MV-4-11 (cell line): ENCODE data around the gene EPB41L1.

Source experiments
- DNase-seq: peaks from one replicate; lab custom pipeline; 2025; lab: John Stamatoyannopoulos, UW

Gene EPB41L1

DNA sequence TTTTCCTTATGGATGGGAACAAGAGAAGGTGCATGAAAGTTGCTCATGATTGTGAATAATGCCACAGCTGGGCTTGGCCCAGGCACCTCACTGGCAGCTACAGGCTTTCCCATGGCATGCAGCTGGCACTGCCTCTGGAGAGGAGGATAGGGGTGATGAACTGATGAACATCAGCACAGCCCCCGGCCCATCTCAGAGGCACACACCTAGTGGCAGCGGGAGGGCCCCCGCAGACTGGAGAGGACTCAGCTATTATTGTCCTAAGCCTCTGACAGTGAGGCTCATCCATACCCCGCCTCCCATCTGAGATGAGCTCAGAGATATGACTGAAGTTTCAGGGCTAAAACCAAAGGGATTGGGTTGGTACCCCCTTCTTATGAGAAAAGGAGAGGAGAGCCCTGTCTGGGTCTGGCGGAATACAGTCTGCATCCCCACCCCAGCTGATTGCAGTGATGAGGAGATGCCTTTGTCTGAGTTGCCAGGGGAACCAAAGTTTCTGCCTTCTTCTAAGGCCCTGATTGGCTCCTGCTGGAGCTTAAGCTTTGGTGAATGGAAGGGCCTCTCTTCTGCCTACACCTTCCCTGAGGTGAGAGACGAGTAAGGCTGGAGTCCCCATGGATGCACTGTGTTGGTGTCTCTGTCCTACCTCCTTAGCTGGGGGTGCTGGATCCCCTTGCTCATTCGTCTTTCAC lies 27.6 kb upstream of the EPB41L1 start:
- DNase-seq, result no peak

DNA sequence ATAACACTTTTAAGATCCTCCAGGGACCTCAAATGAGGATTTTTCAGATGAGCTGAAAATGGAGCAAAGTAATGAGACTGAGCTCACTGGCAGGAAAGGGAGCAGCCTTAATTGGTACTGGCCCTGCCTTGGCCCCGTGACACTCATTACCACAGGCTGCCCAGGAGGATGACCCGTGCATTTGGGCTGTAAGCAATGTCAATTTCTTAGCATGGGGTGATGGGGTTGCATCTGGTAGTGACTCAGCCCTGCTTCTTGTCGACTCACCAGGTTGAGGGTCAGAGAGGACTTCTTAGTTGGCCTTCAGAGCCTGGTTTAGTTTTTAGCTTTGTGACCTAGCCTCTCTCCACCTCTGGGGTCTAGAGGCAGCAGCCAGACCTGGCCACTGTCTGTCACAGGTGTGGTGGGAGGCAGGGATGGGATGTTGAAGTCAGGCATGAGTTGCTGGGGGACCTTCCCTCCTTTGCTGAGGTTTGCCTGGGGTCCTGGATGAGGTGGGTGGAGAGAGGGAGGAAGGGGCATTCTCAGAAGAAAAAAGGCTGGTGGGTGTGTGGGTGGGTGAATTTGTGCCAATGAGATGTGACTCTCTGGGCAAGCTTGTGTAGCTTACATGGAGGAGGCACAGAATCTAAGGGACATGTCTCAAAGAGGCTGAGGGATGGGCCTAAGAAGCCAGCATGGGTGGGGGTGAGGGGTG lies 25.9 kb upstream of the EPB41L1 start:
- DNase-seq, result peak; percentile 26

DNA sequence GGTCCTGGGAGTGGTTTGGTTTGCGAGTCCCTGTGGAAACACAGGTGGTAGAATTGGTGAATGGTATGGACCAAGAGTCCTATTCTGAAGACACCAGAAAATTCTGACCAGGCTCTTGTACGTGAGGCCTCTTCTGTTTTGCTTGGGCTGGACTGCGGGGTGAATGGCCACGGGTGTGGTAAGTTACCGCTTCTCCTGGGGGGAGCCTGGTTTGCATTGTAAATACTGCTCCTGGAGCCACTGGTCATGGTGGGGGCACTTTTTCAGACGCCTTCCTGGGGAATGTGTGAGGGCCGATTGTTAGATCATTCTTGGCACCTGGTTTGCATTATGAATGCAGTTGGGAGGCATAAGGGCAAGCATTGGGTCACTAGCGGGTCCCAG lies 25.4 kb upstream of the EPB41L1 start:
- DNase-seq, result no peak

DNA sequence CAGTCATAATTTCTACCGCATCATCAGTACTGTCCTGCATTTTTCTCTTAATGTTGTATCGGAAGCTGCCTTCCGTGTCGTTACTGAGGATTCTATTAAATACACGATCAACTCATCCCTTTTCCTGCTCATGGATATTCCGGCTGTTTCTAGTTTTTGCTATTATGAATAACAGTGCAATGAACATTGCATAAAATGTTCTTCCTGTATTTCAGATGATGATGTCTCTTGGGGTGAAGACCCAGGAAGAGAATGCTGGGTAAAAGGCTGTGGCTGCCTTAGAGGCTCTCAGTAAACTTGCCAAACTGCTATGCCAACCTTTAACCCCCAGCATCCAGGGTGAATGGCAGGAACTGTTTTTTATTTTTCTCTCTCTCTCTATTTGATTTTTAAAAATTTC lies 24.1 kb upstream of the EPB41L1 start:
- peak; percentile 30 for DNase-seq

DNA sequence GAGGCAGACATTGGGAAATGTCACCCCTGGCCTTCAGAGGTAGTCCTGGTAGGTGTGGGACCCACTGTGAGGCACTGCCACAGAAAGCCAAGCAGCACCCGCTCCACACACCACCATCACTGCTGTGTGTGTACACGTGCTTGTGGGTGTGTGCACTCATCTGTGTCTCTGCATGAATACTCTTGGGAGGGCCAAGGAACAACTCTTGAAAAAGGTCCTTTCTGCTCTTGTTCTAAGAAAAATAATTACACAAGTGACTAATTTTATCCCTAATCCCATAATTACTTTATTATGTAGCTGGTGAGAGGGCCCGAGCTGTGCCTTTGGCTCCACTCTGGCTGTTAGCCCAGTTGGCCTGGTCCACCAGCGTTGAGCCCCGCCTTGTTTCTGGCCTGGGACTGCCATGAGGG lies 21.7 kb upstream of the EPB41L1 start:
- DNase-seq, result no peak

DNA sequence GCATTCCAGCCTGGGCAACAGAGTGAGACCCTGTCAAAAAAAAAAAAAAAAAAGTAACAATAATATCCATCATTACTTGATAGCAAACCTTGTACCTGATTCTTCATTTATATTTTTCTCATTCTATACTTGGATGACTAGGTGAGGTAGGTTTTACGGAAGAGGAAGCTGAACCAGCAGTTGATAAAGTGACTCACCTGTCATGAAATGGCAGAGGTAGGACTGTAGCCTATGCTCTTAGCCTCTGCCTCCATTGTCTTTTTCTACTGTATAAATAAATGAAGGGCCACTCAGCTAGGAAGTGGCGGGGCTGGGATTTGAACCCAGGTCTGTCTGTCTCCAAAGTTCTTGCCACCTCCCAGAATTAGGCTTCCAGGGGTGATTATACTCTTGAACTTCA lies 20.7 kb upstream of the EPB41L1 start:
- no peak for DNase-seq

DNA sequence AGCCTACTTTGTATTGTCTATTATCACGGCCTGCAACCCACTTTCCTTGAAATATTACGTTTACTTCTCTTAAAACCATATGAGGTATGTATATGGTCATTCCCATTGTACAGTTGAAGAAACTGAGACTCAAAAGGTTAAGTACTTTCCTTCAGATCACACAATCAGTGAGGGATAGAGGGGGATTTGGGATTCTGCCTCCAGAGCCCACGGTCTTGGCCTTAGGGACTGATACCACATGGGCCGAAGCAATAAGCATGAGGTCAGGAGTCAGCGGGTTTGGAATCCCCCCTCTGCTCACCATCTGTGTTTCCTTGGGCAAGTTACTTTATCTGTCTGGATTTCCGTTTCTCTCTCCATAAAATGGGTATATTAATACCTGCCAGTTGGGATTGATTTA lies 19.4 kb upstream of the EPB41L1 start:
- no peak for DNase-seq

DNA sequence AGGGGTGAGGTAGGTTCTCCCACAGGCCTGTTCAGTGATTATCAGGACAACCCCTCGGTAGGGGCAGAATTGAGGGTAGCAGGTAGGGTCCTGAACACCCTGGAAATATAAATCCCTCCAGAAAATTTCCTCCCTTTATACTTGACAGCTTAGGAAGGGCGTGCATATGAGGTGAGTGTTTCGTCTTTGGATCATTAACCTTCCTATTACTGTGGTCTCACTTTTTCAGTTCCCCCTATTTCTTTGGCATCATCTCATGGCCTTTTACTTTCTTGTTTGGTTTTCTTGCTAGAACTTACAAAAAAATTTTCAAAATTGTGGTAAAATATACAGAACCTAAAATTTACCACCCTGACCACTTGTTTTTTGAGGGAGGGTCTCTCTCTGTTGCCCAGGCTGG lies 18.7 kb upstream of the EPB41L1 start:
- DNase-seq, result no peak

DNA sequence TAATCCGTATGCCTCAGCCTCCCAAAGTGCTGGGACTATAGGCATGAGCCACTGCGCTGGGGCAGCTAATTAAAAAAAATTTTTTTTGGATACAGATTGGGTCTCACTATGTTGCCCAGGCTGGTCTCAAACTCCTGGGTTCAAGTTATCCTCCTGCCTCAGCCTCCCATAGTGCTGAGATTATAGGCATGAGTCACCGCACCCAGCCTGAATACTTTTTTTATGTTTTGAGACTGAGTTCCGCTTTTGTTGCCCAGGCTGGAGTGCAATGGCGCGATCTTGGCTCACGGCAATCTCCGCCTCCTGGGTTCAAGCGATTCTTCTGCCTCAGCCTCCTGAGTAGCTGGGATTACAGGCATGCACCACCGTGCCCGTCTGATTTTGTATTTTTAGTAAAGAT lies 17.2 kb upstream of the EPB41L1 start:
- DNase-seq, result peak; percentile 68

DNA sequence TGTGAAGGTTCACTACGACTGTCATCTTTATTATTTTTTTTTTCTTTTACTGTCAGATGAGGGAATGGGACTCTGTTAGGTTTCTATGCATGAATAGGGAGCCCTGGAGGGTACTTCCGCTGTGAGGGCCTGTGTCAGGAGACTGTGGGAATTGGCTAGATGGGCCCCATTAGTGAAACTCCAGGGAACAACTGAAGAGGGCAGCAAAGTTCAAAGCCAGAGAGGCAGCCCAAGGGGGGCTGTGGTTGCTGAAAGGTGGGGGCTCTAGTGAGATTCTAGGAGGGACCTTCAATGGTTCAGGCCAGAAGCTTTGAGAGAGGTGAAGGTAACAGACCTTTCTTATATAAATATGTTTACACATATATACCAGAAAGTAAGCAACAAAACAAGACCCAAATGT lies 13.2 kb upstream of the EPB41L1 start:
- no peak for DNase-seq

DNA sequence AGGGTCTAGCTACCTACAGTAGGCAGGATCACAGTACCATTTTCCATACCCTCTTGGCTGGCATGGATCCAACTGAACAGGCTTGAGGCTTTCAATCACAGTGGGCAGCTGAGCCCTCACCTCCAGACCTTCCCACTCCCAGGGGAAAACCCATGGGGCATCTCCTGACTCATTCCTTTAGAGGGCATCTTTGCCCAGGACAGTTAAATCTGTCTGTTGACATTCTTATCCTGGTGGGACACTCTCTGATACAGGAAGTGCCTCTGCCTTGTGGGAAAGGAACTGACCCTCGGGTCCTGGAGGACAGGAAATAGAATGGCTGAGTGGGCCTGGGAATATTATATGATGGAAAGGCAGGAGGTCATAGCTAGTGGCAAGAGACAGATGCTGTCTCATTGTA lies 10.2 kb upstream of the EPB41L1 start:
- DNase-seq, result no peak

DNA sequence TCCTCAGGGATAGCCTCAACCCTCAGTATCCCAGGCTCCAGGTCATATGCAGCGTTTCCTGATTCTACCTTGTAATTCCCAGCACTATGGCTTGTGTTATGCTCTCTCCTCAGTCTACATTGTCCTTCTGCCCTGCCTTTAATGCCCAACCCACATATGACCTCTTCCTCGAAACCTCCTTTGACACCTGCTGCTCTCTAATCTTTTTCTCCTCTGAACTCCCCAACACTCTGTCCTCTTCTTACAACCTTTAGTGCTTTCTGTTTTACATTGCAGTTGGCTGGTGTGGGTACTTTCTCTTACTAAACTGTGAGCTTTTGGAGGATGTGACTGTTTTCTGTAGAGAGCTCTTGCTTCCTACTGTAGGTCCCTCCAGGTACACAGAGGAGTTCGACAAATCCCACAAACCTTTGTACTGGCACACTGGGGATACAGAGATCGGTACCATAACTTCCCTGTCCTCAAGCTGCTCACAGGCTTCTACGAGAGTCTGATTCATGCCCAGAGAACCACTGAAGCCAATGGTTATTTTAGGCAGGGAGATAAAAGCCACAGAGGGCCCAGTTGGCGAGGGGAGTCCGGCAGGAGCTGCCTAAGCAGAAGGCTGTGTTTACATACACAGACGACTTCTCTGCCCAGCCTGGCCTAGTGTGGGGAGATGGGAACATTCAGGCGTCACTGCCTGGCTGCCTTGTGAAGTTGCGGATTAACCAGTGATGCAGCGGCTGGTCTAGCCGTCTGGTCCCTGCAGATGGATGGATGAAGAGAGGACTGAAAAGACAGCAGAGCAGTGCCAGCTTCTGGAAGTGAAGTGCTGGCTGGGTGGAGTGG lies 8.4 kb upstream of the EPB41L1 start:
- peak; percentile 12 for DNase-seq

DNA sequence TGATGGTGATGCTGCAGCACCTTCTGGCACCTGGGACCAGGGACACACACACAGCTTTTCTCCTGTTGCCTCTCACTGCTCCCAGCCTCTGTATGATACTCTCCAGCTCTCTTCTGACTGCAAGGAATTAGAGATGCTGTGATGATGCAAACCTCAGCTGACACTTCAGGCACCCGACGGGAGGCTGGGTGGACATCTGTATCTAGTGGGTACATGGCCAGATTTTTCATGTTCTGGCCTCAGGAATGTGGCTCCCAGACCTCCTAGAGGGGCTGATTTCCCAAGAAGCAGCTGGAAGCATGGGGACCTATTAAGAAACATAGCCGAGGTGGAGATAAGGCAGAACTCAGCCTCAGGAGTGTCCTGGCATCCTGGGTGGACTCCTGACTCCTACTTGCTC lies 6.8 kb upstream of the EPB41L1 start:
- DNase-seq, result no peak

DNA sequence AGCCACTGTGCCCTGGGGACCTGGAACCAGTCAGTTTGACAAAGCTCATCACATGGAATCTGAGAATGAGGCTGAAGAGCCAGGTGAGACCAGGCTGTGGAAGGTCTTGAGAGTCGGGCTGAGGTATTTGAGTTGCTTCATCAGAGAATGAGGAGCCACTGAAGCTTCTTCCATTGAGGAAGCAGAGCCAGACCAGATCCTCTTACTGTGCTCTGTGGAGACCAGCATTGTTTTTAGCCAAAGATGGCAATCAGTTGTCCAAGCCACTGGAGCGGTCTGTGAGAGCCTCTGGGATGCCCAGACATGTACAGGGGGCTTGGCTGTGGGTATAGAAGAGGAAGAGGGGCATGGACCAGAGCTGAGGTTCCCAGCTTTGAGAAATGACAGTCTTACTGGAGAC lies 6.1 kb upstream of the EPB41L1 start:
- no peak for DNase-seq

DNA sequence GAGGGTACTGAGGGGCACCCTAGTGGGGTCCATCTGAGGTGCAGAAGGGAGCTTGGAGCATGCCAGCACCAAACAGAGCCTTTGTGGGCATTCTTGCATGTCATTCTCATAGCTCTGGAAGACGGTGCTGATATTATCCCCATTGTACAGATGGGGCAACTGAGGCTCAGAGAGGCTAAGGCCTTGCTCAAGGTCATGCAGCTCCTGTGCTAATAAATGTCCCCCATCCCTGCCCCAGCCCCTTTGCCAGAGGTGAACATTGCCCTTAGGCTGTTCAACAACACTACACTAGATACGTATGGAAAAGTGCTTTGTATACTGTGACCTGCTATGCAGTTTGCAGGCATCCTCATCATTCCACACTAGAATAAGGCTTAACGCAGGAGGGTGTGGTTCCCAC lies 5.5 kb upstream of the EPB41L1 start:
- DNase-seq, result no peak

DNA sequence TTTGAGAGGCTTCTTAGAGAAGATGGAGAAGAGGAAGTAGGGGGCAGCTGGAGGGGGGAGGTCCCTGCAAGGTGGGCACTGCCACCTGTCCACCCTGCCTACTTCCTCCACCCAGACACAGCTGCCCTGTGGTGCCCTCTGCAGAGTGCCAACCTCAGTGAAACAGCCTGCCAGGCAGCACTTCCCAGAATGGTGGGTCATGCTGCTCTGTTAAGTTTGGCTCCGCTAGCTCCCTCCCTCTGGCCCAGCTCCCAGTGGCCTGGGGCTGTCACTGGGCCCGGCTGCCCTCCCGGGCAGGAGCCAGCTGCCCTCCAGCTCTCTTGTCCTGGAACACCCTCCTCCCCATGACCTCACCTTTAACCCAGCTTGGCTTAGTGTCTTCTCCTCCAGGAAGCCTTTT lies 5.1 kb upstream of the EPB41L1 start:
- no peak for DNase-seq

DNA sequence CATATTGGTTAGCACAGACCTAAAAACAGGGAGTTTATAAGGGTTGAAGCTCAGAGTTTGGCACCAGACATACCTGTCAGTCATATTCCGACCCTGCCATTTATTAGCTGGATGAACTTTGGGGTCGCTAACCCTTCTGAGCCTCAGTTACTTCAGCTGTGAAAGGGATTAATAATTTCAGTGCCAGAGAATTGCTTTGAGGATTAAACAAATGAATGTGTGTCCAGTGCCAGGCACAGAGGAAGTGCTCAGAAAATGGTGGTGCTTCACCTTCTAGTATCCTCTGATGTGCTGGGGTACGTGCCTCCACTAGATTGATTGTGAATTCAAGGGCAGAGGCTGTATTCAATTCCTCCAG lies 4.1 kb upstream of the EPB41L1 start:
- no peak for DNase-seq

DNA sequence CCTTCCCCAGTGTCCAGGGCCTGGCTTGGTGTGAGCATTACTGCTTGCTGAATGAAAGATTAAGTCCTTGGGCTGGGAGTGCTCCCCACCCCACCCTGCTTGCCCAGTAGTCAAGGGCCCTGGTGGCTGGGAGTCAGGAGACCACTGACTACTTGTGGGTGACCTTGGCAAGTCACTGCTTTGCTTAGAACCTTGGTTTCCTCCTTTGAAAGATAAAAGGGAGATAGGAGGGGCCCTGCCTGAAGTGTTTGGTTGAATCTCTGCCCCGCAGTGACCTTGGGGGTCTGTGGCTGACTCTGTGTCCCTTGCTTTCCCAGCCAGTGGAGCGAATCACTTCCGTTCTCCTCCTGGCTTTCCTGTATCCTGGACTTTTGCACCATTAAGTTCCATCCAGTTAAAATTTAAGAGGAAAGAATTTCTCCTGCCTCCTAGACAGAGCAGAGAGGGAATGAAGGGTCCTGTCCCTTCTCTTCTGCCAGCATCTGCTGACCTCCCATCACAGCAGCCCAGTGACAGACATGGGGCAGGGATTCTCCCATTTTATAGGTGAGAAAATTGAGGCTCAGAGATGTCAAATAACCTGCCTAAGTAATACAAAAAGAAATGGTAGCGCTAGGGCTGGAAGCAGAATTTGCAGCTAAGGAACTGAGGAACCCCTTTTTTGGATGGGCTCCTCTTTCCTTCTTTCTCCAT lies 3.5 kb upstream of the EPB41L1 start:
- no peak for DNase-seq

DNA sequence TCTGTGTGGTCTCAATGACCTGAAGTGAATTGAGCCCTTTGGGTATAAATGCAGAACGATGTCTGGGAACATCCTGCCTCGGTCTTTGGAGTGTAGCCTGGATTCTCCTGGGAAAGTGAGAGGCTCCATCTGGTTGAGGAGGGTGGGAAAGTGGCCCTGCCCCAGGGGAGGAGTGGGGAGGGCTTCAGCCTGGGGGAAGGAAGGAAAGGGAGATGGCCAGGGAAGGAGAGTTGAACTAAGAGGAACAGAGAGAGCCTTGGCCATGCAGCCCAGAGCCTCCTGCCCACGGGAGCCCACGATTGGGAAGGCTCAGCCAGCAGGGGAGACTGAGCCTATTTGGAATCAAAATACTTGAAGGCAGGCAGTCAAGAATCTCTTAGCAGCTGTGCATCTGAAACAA lies 2.3 kb upstream of the EPB41L1 start:
- no peak for DNase-seq

DNA sequence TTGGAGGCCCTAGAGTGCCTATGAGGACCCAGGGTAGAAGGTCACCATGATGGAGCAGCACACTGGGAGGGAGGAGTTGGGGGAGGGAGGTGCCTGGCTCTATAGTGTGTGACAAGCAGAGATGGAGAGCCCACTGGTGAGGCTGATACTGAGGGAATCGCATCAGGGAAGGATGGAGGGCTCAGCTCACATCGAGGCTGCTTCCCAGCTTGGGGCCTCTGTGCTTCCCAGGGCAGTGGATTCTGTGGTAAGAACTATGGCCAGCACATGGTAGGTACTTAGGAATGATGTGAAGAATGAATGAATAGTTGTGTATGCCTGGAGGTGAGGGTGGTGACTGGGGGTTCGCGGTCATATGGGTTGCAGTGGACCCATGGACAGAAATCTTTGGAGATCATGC lies 1.3 kb upstream of the EPB41L1 start:
- no peak for DNase-seq

DNA sequence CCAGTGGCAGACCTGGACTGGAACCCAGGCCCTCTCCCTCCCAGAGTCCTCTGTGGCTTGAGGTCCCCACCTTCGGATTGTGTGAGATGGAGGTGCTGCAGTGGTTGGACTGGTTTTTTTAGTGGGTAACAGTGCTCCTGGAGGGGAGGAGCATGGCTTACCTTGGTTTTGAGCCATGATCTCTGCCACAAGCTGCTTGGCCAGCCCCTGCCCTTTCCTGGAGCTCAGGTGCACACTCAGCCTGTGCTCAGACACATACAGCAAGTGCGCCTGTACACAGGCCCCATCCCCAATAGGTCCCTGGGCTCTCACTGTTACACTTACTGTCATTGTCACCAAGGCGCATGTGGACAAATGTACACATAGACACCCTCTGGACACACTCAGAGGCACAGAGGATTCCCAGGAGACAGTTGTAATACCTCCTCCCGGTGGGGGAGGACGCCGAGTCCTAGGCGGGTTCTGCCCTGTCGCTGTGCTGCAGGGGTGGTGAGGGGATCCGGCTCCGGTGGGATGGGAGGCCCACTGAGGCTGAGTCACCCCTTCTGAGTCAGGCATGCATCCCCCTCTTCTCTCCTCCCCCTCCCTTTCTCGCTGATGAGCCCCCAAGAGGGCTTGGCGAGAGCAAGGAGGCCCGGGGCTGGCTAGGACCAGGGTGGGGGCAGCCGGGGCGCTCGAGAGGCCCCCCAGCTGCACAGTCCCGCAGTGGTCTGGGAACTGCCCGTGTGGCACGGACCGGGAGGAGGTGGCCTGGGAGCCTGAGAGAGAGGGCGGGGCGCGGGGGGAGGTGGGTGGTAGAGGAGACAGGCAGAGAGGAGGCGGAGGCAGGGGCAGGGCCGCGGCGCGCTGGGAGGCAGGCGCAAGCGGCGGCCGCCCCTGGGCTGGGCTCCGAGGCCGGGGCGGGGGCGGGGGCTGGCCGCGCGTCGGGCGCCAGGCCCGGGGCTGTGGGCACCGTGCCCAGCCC lies 522 bp upstream of the EPB41L1 start:
- DNase-seq, result no peak

DNA sequence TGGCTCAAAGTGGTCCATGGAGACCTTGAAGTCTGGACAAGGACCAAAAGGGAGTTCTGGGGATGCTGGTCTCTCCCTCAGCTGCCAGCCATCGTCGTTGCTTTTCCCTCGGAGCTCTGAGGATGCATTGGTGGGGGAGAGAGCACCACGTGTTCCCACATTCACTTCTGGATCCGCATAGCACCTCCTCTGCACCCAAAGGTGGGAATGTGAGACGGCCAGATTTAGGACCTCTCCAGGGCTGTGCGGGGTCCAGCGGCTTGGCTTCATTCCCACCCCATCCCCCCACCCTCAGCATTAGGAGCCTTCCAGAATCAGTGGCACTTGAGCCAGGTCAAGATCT lies 1.1 kb downstream of the EPB41L1 start:
- DNase-seq, result no peak
